ENCODE data around the gene TMEM82. TPM values are rescaled to one million over a fixed set of nuclear protein-coding genes. Genes with fewer than 3 reads are reported as not detected.

The TMEM82 gene
- total and polyA plus RNA-seq, 2 of the 13 experiments (the other 11 are each of a cell fraction or from before 2014, with no cell fraction given) = 0.24 to 0.97 TPM

- TF ChIP-seq ZNF646 (CRISPR knock-in tag; IDR thresholded peaks at IDR 0.05) = no peak
- TF ChIP-seq ZNF75D (CRISPR knock-in tag; IDR thresholded peaks at IDR 0.05; ENCODE audit: borderline replicate concordance) = no peak
Observed at GRCh38 chr1:15722411-15722810, 19.9 kb upstream of the TMEM82 start (continued).

- Histone ChIP-seq H3K36me3 (replicated peaks in 1 of 2; ENCODE audit: control insufficient read depth in 1 of 2, insufficient read depth in 2 of 2, low read length in 2 of 2) (peaks cover 20 to 54% of the 10 kb centered on the region in 2 experiments), H3K9ac (ENCODE audit: insufficient read depth, low read depth, low read length) (no peak overlapping the region), H3K27ac (ENCODE audit: extremely low read length, insufficient read depth, low read length) (no peak overlapping the region), H4K20me1 (ENCODE audit: insufficient read depth, low read length) (no peaks in the 10 kb centered on the region), H3K27me3 (ENCODE audit: control insufficient read depth in 1 of 2, insufficient read depth in 2 of 2, low read length in 2 of 2) (no peaks in the 10 kb centered on the region), H3K4me1 (ENCODE audit: insufficient read depth, low read length) (peaks cover 7% of the 10 kb centered on the region; the same call in 1 of the 2 replicates), H2AFZ (ENCODE audit: low read length) (no peak overlapping the region), H3K79me2 (ENCODE audit: insufficient read depth, low read length) (no peaks in the 10 kb centered on the region), H3K9me3 (ENCODE audit: low read length) (no peaks in the 10 kb centered on the region), H3K4me3 (replicated peaks in 1 of 3; ENCODE audit: insufficient read depth in 1 of 3, low read depth in 2 of 3, low read length in 3 of 3) (no peak overlapping the region), H3K4me2 (ENCODE audit: low read depth, low read length) (no peak overlapping the region)
- BruUV-seq (replicated peaks) = no TSS peak
- CTCF ChIA-PET (ENCODE audit: low intra/inter-chr PET ratio, low total read pairs) = no interaction called here
- intact Hi-C loops (cut with micrococcal nuclease; ENCODE audit: unreplicated experiment) (no loop called here), in situ Hi-C loops (cut with HindIII; ENCODE audit: extremely low pct_ligation_motif_present, low pct_unique_long_range_greater_than_20kb) (no loop called here)
- FAIRE-seq = no peak
- DNase-seq (ENCODE audit: low spot score) = no peak
- POLR2A ChIA-PET = no interaction called here
- ATAC-seq = no peak
- 95% methylated on average over 11 of the region's 13 CpGs for WGBS (ENCODE audit: low lambda C conversion rate)
- no peak for TF ChIP-seq ZNF138 (CRISPR knock-in tag; IDR thresholded peaks at IDR 0.05; ENCODE audit: low read depth)
- TF ChIP-seq MZF1 (CRISPR knock-in tag; IDR thresholded peaks at IDR 0.05; ENCODE audit: borderline replicate concordance) = no peak
- TF ChIP-seq ZFX (CRISPR knock-in tag; IDR thresholded peaks at IDR 0.05; ENCODE audit: low read depth) = no peak
- TF ChIP-seq TCF7L2 (IDR thresholded peaks at IDR 0.05; ENCODE audit: low read depth, low read length) = no peak
- no peak for TF ChIP-seq NCOR1 (IDR thresholded peaks at IDR 0.05; ENCODE audit: borderline replicate concordance, low read length)
- no peak for TF ChIP-seq SNRNP70 (IDR thresholded peaks at IDR 0.05; ENCODE audit: low read depth, low read length)
- TF ChIP-seq CHD2 (IDR thresholded peaks at IDR 0.05; ENCODE audit: low read depth, low read length) = no peak
- no peak for TF ChIP-seq HMGXB3 (CRISPR knock-in tag; IDR thresholded peaks at IDR 0.05; ENCODE audit: borderline replicate concordance)
- no peak for TF ChIP-seq ZNF816 (CRISPR knock-in tag; IDR thresholded peaks at IDR 0.05; ENCODE audit: borderline replicate concordance)
Observed at GRCh38 chr1:15722836-15723532, 19.3 kb upstream of the TMEM82 start.
